Fibroblast of gingiva (primary cell): ENCODE data around the gene CLASP1.
"Not testable (repeated sequence)": the region's sequence is repeated elsewhere in the genome, so short reads cannot be mapped to it uniquely, and the experiment has no call there.

Experiments
- DNase-seq: peaks from one replicate; pipeline ENCODE4 v3.0.0-alpha.2; 2011; ENCODE audit warnings: low read depth

CLASP1 gene

GRCh38 chr2:121505005-121505404 lies 144.3 kb downstream of the CLASP1 start:
- peak; percentile 73 for DNase-seq

- no peak for DNase-seq
Measured at GRCh38 chr2:121504316-121504715, 144.9 kb downstream of the CLASP1 start.

GRCh38 chr2:121502781-121503180 lies 146.5 kb downstream of the CLASP1 start:
- DNase-seq, result peak; percentile 46

- DNase-seq, result peak; percentile 88
Measured at GRCh38 chr2:121502246-121502645, 147.0 kb downstream of the CLASP1 start.

GRCh38 chr2:121501554-121501953 lies 147.7 kb downstream of the CLASP1 start:
- no peak for DNase-seq

- DNase-seq, result peak; percentile 83
Measured at GRCh38 chr2:121501031-121501430, 148.2 kb downstream of the CLASP1 start.

- DNase-seq, result no peak
Measured at GRCh38 chr2:121498731-121499130, 150.5 kb downstream of the CLASP1 start.

GRCh38 chr2:121492409-121492808 lies 156.9 kb downstream of the CLASP1 start:
- no peak for DNase-seq

GRCh38 chr2:121491518-121491917 lies 157.7 kb downstream of the CLASP1 start:
- DNase-seq, result peak; percentile 66

- DNase-seq, result no peak
Measured at GRCh38 chr2:121490584-121491133, 158.6 kb downstream of the CLASP1 start.

GRCh38 chr2:121489911-121490583 lies 159.2 kb downstream of the CLASP1 start:
- peak; percentile 49 for DNase-seq

GRCh38 chr2:121489284-121489683 lies 160.0 kb downstream of the CLASP1 start:
- DNase-seq, result peak; percentile 74

- no peak for DNase-seq
Measured at GRCh38 chr2:121486191-121486790, 163.0 kb downstream of the CLASP1 start.

- no peak for DNase-seq
Measured at GRCh38 chr2:121485039-121485438, 164.2 kb downstream of the CLASP1 start.

GRCh38 chr2:121483846-121484245 lies 165.4 kb downstream of the CLASP1 start:
- no peak for DNase-seq

GRCh38 chr2:121483021-121483420 lies 166.2 kb downstream of the CLASP1 start:
- no peak for DNase-seq

- DNase-seq, result peak; percentile 79
Measured at GRCh38 chr2:121480826-121481225, 168.4 kb downstream of the CLASP1 start.

GRCh38 chr2:121479882-121480522 lies 169.3 kb downstream of the CLASP1 start:
- peak; percentile 64 for DNase-seq

- peak; percentile 57 for DNase-seq
Measured at GRCh38 chr2:121478996-121479745, 170.1 kb downstream of the CLASP1 start.

- DNase-seq, result not testable (repeated sequence)
Measured at GRCh38 chr2:121478358-121478995, 170.8 kb downstream of the CLASP1 start.

- no peak for DNase-seq
Measured at GRCh38 chr2:121476684-121477083, 172.6 kb downstream of the CLASP1 start.
